GM23338 (cell line): ENCODE measurements around the gene NAPA.

ENCODE experiments used
- CREB1 ChIP-seq: fragments of 250-450 bp; sonication (Bioruptor Pico); IDR thresholded peaks from 2 replicates; pipeline ENCODE4 v1.5.0; 2020; ENCODE audit warnings: low read depth, mild to moderate bottlenecking, moderate library complexity
- CTCF ChIP-seq, 2 experiments: fragments of 200-600 bp in 1 of 2; sonication (generic) in 1 of 2; conservative IDR thresholded peaks; 2 replicates each; pipeline versions ENCODE4 v1.5.1 to v1.6.1; 2016 to 2017; ENCODE audit warnings: antibody characterized with exemption in 2 of 2, low read depth in 2 of 2, mild to moderate bottlenecking in 2 of 2, moderate library complexity in 1 of 2
- EZH2 ChIP-seq: fragments of 200-600 bp; sonication (generic); IDR thresholded peaks from one replicate; pipeline ENCODE4 v1.8.0; 2017; ENCODE audit warnings: antibody characterized with exemption, mild to moderate bottlenecking, low read depth; ENCODE audit not compliant: unreplicated experiment
- EZH2phosphoT487 ChIP-seq: fragments of 200-600 bp; sonication (generic); IDR thresholded peaks from one replicate; pipeline ENCODE4 v1.8.1; 2018; ENCODE audit warnings: antibody characterized with exemption; ENCODE audit not compliant: unreplicated experiment
- JUNB ChIP-seq: IDR thresholded peaks from one replicate; pipeline ENCODE4 v1.6.1; 2016; ENCODE audit warnings: antibody characterized with exemption; ENCODE audit not compliant: unreplicated experiment
- POLR2AphosphoS5 ChIP-seq: IDR thresholded peaks from 2 replicates; pipeline ENCODE4 v1.6.1; 2016; ENCODE audit warnings: antibody characterized with exemption, low read depth
- REST ChIP-seq: IDR thresholded peaks from one replicate; pipeline ENCODE4 v1.6.1; 2018; ENCODE audit warnings: antibody characterized with exemption; ENCODE audit not compliant: unreplicated experiment
- ZNF114 ChIP-seq: fragments of 250-450 bp; sonication (Bioruptor Pico); IDR thresholded peaks from 2 replicates; pipeline ENCODE4 v1.5.0; 2020; ENCODE audit warnings: mild to moderate bottlenecking, moderate library complexity
- ZNF331 ChIP-seq: fragments of 250-450 bp; sonication (Bioruptor Pico); IDR thresholded peaks from 2 replicates; pipeline ENCODE4 v1.5.0; 2020; ENCODE audit warnings: low read depth, mild to moderate bottlenecking, moderate library complexity
- ZNF462 ChIP-seq: fragments of 250-450 bp; sonication (Bioruptor Pico); IDR thresholded peaks from 2 replicates; pipeline ENCODE4 v1.5.0; 2020; ENCODE audit warnings: mild to moderate bottlenecking, moderate library complexity
- TF ChIP-seq, protein P1 (sequence below): IDR thresholded peaks from 2 replicates; pipeline ENCODE4 v1.6.1; 2016; ENCODE audit warnings: antibody characterized with exemption

- TF ChIP-seq CTCF (conservative IDR thresholded peaks at IDR 0.05; ENCODE audit: low read depth in 2 of 2) (no peak), EZH2 (no peak), REST (no peak), EZH2phosphoT487 (no peak), POLR2AphosphoS5 (no peak), CREB1 (CRISPR knock-in tag) (no peak), JUNB (no peak), ZNF331 (CRISPR knock-in tag) (no peak), ZNF462 (CRISPR knock-in tag) (no peak), ZNF114 (CRISPR knock-in tag) (no peak)
- TF ChIP-seq, protein P1, sequence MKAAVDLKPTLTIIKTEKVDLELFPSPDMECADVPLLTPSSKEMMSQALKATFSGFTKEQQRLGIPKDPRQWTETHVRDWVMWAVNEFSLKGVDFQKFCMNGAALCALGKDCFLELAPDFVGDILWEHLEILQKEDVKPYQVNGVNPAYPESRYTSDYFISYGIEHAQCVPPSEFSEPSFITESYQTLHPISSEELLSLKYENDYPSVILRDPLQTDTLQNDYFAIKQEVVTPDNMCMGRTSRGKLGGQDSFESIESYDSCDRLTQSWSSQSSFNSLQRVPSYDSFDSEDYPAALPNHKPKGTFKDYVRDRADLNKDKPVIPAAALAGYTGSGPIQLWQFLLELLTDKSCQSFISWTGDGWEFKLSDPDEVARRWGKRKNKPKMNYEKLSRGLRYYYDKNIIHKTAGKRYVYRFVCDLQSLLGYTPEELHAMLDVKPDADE: no peak
These were observed 66.5 kb downstream of the NAPA start for GRCh38 chr19:47448360-47448727.
